ENCODE measurements around the gene IRX4.

The IRX4 gene

GRCh38 chr5:1889321-1890065, 6.8 kb upstream of the IRX4 start:
- CTCF ChIA-PET, result interaction anchor here (0.6 kb wide), 1 partner anchor 34 kb away, joined by 3 read pairs; no protein-coding TSS in a partner anchor
- no peak for DNase-seq (ENCODE audit: extremely low spot score)
- TF ChIP-seq TARDBP (IDR thresholded peaks at IDR 0.05) (no peak), FOXK2 (IDR thresholded peaks at IDR 0.05) (no peak), HDGF (IDR thresholded peaks at IDR 0.05; ENCODE audit: borderline replicate concordance) (no peak), L3MBTL2 (conservative IDR thresholded peaks at IDR 0.05) (no peak), BHLHE40 (IDR thresholded peaks at IDR 0.05; ENCODE audit: borderline replicate concordance) (no peak)
- POLR2A ChIA-PET, result no interaction called here

GRCh38 chr5:1888541-1889251, 6.0 kb upstream of the IRX4 start:
- TF ChIP-seq LEF1 (IDR thresholded peaks at IDR 0.05; ENCODE audit: borderline replicate concordance) (no peak), ELF4 (IDR thresholded peaks at IDR 0.05) (no peak), TARDBP (IDR thresholded peaks at IDR 0.05) (no peak), HDGF (IDR thresholded peaks at IDR 0.05; ENCODE audit: borderline replicate concordance) (no peak), SUZ12 (IDR thresholded peaks at IDR 0.05) (no peak), ARNT (IDR thresholded peaks at IDR 0.05) (no peak), BHLHE40 (IDR thresholded peaks at IDR 0.05; ENCODE audit: borderline replicate concordance) (no peak), PKNOX1 (IDR thresholded peaks at IDR 0.05) (no peak), ZNF384 (IDR thresholded peaks at IDR 0.05) (no peak), NFRKB (IDR thresholded peaks at IDR 0.05) (no peak)
- ChIA-PET CTCF (interaction anchor here (0.6 kb wide), 1 partner anchor 33 kb away, joined by 3 read pairs; no protein-coding TSS in a partner anchor), POLR2A (no interaction called here)
- DNase-seq (ENCODE audit: extremely low spot score), result no peak

GRCh38 chr5:1887588-1888360, 5.0 kb upstream of the IRX4 start:
- ChIA-PET POLR2A (no interaction called here), CTCF (no interaction called here)
- DNase-seq (ENCODE audit: extremely low spot score), result no peak
- TF ChIP-seq L3MBTL2 (conservative IDR thresholded peaks at IDR 0.05), result no peak
- no peak for TF ChIP-seq ARNT (IDR thresholded peaks at IDR 0.05)
- TF ChIP-seq TARDBP (IDR thresholded peaks at IDR 0.05), result no peak
- no peak for TF ChIP-seq BHLHE40 (IDR thresholded peaks at IDR 0.05; ENCODE audit: borderline replicate concordance)
- no peak for TF ChIP-seq SUZ12 (IDR thresholded peaks at IDR 0.05)
- TF ChIP-seq FOXM1 (IDR thresholded peaks at IDR 0.05; ENCODE audit: borderline replicate concordance), result no peak
- no peak for TF ChIP-seq FOXK2 (IDR thresholded peaks at IDR 0.05)
- TF ChIP-seq LEF1 (IDR thresholded peaks at IDR 0.05; ENCODE audit: borderline replicate concordance), result no peak
- no peak for TF ChIP-seq CTBP1 (IDR thresholded peaks at IDR 0.05; ENCODE audit: borderline replicate concordance)
- no peak for TF ChIP-seq ZNF384 (IDR thresholded peaks at IDR 0.05)
- no peak for TF ChIP-seq ELF4 (IDR thresholded peaks at IDR 0.05)
- TF ChIP-seq HDGF (IDR thresholded peaks at IDR 0.05; ENCODE audit: borderline replicate concordance), result no peak
- TF ChIP-seq NFRKB (IDR thresholded peaks at IDR 0.05), result no peak
- no peak for TF ChIP-seq PKNOX1 (IDR thresholded peaks at IDR 0.05)
- no peak for TF ChIP-seq FOXA1 (IDR thresholded peaks at IDR 0.05)
- no peak for TF ChIP-seq SP1 (IDR thresholded peaks at IDR 0.05)

- POLR2A ChIA-PET, result no interaction called here
- TF ChIP-seq SP1 (IDR thresholded peaks at IDR 0.05) (no peak), FOXM1 (IDR thresholded peaks at IDR 0.05; ENCODE audit: borderline replicate concordance) (no peak), NFRKB (IDR thresholded peaks at IDR 0.05) (no peak), SUZ12 (IDR thresholded peaks at IDR 0.05) (no peak), PKNOX1 (IDR thresholded peaks at IDR 0.05) (no peak), FOXK2 (IDR thresholded peaks at IDR 0.05) (no peak), ELF4 (IDR thresholded peaks at IDR 0.05) (no peak), L3MBTL2 (conservative IDR thresholded peaks at IDR 0.05) (no peak), CTBP1 (IDR thresholded peaks at IDR 0.05; ENCODE audit: borderline replicate concordance) (no peak), HDGF (IDR thresholded peaks at IDR 0.05; ENCODE audit: borderline replicate concordance) (no peak), BHLHE40 (IDR thresholded peaks at IDR 0.05; ENCODE audit: borderline replicate concordance) (no peak), FOXA1 (IDR thresholded peaks at IDR 0.05) (no peak), ARNT (IDR thresholded peaks at IDR 0.05) (no peak), LEF1 (IDR thresholded peaks at IDR 0.05; ENCODE audit: borderline replicate concordance) (no peak), ZNF384 (IDR thresholded peaks at IDR 0.05) (no peak), TARDBP (IDR thresholded peaks at IDR 0.05) (no peak)
- CTCF ChIA-PET, result no interaction called here
- DNase-seq (ENCODE audit: extremely low spot score), result no peak
Observed at GRCh38 chr5:1886846-1887587, 4.3 kb upstream of the IRX4 start.
